ENCODE measurements around the gene S100PBP.
"Not testable (repeated sequence)": the region's sequence is repeated elsewhere in the genome, so short reads cannot be mapped to it uniquely, and the experiment has no call there.

S100PBP gene

GRCh38 chr1:32900956-32901822, 83.7 kb downstream of the S100PBP start, which contains the start of gene TMEM54:
TSS of gene TMEM54 (minus strand) at chr1:32901389. CDS start at chr1:32901238, 151 bp downstream.
- ATAC-seq (peak; percentile 57), DNase-seq (peak; percentile 33)

- ATAC-seq (no peak), DNase-seq (no peak)
Observed at GRCh38 chr1:32901823-32902534, 84.5 kb downstream of the S100PBP start.

GRCh38 chr1:32902535-32902920, 85.1 kb downstream of the S100PBP start:
- no peak for DNase-seq
- ATAC-seq = no peak

GRCh38 chr1:32903991-32904785, 86.7 kb downstream of the S100PBP start:
- DNase-seq (no peak), ATAC-seq (no peak)

- ATAC-seq (no peak), DNase-seq (no peak)
Observed at GRCh38 chr1:32904797-32905196, 87.3 kb downstream of the S100PBP start.

- not testable (repeated sequence) for ATAC-seq, DNase-seq
Observed at GRCh38 chr1:32905588-32905987, 88.1 kb downstream of the S100PBP start.

- ATAC-seq = no peak
- no peak for DNase-seq
Observed at GRCh38 chr1:32906654-32907053, 89.2 kb downstream of the S100PBP start.

GRCh38 chr1:32907435-32907834, 90.0 kb downstream of the S100PBP start:
- DNase-seq = no peak

More at GRCh38 chr1:32907435-32907834, 90.0 kb downstream of the S100PBP start:
- ATAC-seq = no peak
